GM23338 (cell line): ENCODE results near the gene UBE2L6.
A peak's percentile ranks its signal among the peaks of the same experiment; 100 is the strongest.

ENCODE experiments used
- EZH2phosphoT487 ChIP-seq: fragments of 200-600 bp; sonication (generic); IDR thresholded peaks from one replicate; pipeline ENCODE4 v1.8.1; 2018; ENCODE audit warnings: antibody characterized with exemption; ENCODE audit not compliant: unreplicated experiment
- TF ChIP-seq, protein P1 (sequence below), 2 experiments: fragments of 200-600 bp in 1 of 2; sonication (generic) in 1 of 2; conservative IDR thresholded peaks; 2 replicates each; pipeline versions ENCODE4 v1.5.1 to v1.6.1; 2016 to 2017; ENCODE audit warnings: antibody characterized with exemption in 2 of 2, low read depth in 2 of 2, mild to moderate bottlenecking in 2 of 2, moderate library complexity in 1 of 2

- no peak for TF ChIP-seq EZH2phosphoT487
- TF ChIP-seq, protein P1, sequence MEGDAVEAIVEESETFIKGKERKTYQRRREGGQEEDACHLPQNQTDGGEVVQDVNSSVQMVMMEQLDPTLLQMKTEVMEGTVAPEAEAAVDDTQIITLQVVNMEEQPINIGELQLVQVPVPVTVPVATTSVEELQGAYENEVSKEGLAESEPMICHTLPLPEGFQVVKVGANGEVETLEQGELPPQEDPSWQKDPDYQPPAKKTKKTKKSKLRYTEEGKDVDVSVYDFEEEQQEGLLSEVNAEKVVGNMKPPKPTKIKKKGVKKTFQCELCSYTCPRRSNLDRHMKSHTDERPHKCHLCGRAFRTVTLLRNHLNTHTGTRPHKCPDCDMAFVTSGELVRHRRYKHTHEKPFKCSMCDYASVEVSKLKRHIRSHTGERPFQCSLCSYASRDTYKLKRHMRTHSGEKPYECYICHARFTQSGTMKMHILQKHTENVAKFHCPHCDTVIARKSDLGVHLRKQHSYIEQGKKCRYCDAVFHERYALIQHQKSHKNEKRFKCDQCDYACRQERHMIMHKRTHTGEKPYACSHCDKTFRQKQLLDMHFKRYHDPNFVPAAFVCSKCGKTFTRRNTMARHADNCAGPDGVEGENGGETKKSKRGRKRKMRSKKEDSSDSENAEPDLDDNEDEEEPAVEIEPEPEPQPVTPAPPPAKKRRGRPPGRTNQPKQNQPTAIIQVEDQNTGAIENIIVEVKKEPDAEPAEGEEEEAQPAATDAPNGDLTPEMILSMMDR (conservative IDR thresholded peaks at IDR 0.05; ENCODE audit: low read depth in 2 of 2) = peak in 1 of 2 experiments; percentile 41; a peak in 2 of 4 replicates
Measured at GRCh38 chr11:57546869-57547475, 20.5 kb downstream of the UBE2L6 start.
